ENCODE data around the gene ATF6.

The ATF6 gene

GRCh38 chr1:161970633-161971032, 204.5 kb downstream of the ATF6 start:
- no peak for DNase-seq (ENCODE audit: low read depth, low spot score)
- TF ChIP-seq CTCF (IDR thresholded peaks at IDR 0.05; ENCODE audit: insufficient read depth, low read length, missing control alignments), result no peak
- ChIA-PET CTCF (interaction anchor here (1.7 kb wide), 1 partner anchor 24 kb away, joined by 4 read pairs; no protein-coding TSS in a partner anchor), POLR2A (no interaction called here)
- no peak overlapping the region for H3K4me3 ChIP-seq (ENCODE audit: low read depth, low read length)

GRCh38 chr1:161972828-161973227, 206.7 kb downstream of the ATF6 start:
- POLR2A ChIA-PET, result interaction anchor here (0.6 kb wide), 1 partner anchor 20 kb away, joined by 3 read pairs; no protein-coding TSS in a partner anchor
- no peak for TF ChIP-seq CTCF (IDR thresholded peaks at IDR 0.05; ENCODE audit: insufficient read depth, low read length, missing control alignments)
- CTCF ChIA-PET, result interaction anchor here (0.8 kb wide), 1 partner anchor 49 kb away, joined by 3 read pairs; no protein-coding TSS in a partner anchor
- H3K4me3 ChIP-seq (ENCODE audit: low read depth, low read length), result no peak overlapping the region
- DNase-seq (ENCODE audit: low read depth, low spot score), result no peak

GRCh38 chr1:161973924-161974845, 208.1 kb downstream of the ATF6 start:
- DNase-seq (ENCODE audit: low read depth, low spot score), result no peak
- no peak overlapping the region for H3K4me3 ChIP-seq (ENCODE audit: low read depth, low read length)
- ChIA-PET POLR2A (no interaction called here), CTCF (interaction anchor here (0.8 kb wide), 2 partner anchors 47 to 182 kb away, joined by 3 read pairs; no protein-coding TSS in a partner anchor)
- TF ChIP-seq CTCF (IDR thresholded peaks at IDR 0.05; ENCODE audit: insufficient read depth, low read length, missing control alignments), result no peak

GRCh38 chr1:161978011-161978790, 212.1 kb downstream of the ATF6 start:
- CTCF ChIA-PET, result no interaction called here

GRCh38 chr1:161981126-161981525, 215.0 kb downstream of the ATF6 start:
- TF ChIP-seq CTCF (IDR thresholded peaks at IDR 0.05; ENCODE audit: insufficient read depth, low read length, missing control alignments), result no peak
- no peak for DNase-seq (ENCODE audit: low read depth, low spot score)
- ChIA-PET POLR2A (no interaction called here), CTCF (no interaction called here)
- no peak overlapping the region for H3K4me3 ChIP-seq (ENCODE audit: low read depth, low read length)

More at GRCh38 chr1:161978011-161978790, 212.1 kb downstream of the ATF6 start:
- no peak overlapping the region for H3K4me3 ChIP-seq (ENCODE audit: low read depth, low read length)
- POLR2A ChIA-PET, result no interaction called here
- no peak for TF ChIP-seq CTCF (IDR thresholded peaks at IDR 0.05; ENCODE audit: insufficient read depth, low read length, missing control alignments)
- DNase-seq (ENCODE audit: low read depth, low spot score), result no peak

Data from AG04449 (cell line).